ENCODE measurements around the gene RABAC1. TPM values are rescaled to one million over a fixed set of nuclear protein-coding genes. Genes with fewer than 3 reads are reported as not detected.
A peak's percentile ranks its signal among the peaks of the same experiment; 100 is the strongest.

The RABAC1 gene
- total RNA-seq, 1 experiment from 2014 or later = 234 TPM

DNA sequence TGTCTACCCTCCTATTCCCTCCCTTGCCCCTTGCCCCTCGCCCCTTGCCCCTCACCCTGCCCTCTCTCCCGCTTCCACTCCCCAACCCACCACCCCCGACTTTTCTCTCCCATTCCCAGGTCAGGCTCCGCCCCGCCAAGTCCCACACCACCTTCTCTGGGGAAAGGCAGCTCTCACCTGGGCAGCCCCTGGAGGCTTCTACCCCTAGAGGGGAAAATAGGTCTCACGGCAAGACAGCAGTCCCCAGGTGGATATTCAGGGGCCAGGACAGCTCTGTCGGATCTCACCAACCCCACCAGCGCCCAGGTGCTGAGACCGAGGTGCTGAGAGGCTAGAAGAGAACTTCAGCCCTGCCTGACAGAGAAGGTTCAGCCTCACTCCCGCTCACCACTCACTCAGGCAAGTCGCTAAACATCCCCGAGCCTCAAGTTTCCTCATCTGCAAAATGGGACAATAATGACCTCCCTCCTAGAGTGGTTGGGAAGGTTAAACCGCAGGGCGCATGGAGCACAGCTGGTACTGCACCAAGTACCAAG is 29.5 kb downstream of the RABAC1 start:
- DNase-seq (ENCODE audit: low spot score) = no peak

DNA sequence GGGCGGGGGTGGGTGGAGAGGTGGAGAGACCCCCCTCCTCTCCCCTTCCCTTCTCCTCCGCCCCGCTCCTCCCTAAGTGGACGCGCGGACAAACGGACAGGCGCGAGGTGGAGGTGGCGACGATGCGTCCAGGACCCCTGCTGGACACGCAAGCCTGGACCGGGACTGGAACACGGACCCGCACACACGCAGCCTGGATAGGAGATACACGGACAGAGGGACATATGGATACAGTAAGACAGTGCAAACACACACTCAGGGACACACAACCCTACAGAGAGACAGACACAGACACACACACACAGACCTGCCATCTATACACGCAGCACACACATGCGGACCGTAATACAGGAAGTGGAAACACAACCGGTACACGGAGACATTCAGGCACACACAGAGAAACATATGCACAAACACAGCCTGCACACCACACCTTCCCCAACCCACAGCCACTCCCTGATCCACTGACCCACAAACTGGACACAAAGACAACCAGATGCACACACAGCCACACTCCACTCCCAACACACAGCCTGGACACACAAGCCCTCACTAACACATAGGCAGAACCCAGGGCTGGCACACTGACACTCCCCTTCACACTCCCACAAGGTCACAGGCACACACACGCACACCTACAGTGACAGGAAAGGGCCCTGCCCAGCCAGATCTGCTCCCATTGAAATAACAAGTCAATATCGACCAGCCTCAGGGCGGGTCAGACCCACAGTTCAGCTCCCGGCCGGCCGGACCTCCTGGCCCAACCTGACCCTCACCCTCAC is 30.2 kb downstream of the RABAC1 start:
- DNase-seq (ENCODE audit: low spot score) = peak; percentile 51

DNA sequence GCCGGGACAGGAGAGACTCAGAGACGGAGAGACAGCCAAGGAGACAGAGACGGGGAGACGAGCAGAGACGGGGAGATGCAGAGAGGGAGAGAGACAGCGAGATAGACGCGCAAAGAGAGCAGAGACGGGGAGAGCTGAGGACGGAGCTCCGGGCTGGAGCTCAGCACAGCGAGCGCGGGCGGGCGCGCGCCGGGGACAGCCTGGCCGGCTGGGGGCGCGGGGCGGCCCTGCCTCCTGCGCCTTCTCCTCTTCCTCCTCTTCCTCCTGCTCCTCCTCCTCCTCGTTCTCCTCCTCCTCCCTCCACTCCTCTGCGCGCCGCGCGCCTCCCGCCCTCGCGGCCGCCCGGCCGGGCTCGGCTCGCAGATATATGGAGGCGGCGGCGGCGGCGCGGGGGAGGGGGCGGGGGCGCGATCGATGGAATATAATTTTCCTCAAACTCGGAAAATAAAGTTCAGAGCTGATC is 30.9 kb downstream of the RABAC1 start, which contains the start of gene ERFL:
Gene ERFL (minus strand): TSS at position 229 of the 463 bp plus-strand sequence. CDS start 15,530 bp downstream, outside the sequence.
- DNase-seq (ENCODE audit: low spot score) = no peak

DNA sequence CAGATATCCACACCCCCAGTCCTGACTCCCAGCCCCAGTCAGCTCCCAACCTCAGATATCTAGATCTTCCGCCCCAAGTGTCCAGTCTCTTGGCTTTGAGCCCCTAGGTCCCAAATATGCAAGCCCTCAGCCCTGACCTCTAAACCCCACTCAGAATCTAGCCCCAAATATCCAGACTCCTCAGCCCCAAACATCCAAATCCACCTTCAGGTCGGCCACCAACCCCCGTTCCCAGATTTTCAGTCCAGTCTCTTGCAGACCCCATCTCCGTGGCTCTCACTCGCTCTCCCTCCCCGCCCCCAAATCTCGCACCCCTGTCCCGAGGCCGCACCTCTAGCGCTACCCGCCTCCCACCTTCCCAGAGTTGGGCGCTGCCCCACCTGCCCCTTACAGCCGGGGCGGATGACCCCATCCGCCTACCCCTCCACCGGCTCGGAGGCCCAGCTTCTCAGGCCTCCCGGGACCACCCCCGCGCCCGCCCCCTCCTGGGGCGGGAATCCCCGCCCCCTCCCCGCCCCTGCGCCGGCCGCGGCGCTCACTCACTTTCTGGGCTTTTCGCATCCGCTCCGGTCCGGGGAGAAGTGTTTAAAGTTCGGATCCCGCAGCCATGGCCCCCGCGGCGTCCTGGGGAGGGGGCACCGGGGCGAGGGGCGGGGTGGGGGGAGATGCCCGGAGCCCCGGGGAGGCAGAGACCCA is 31.5 kb downstream of the RABAC1 start:
- DNase-seq (ENCODE audit: low spot score) = no peak

DNA sequence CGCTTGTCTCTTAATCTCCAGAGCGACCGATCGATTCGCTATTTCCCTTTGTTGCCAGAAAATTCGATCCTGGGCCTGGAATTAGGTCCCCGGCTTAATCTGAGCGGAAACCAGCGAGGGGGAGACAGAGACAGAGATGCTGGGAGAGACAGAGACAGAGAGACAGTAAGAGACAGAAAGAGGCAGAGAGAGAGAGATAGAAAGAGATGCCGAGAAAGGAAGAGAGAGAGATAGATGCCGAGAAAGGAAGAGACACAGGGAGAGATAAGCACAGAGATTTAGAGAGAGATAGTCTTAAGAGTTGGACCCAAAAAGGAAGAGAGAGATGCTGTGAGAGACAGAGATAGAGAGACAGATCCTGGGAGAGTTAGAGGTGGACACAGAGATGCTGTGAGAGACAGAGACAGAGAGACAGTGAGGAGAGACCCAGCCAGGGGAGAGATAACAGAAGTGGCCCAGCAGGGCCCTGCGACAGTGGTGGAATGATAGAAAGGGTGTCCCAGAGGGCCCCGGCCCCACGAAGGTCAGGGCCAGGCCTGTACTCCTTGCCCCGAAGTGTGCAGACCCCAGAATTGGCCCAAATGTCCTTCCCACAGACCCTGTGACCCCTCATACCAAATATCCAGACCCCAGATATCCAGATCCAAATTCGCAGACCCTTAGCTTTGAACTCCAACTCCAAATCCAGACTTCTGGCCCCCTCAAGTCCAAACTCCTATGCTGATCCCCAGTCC is 32.2 kb downstream of the RABAC1 start:
- no peak for DNase-seq (ENCODE audit: low spot score)

DNA sequence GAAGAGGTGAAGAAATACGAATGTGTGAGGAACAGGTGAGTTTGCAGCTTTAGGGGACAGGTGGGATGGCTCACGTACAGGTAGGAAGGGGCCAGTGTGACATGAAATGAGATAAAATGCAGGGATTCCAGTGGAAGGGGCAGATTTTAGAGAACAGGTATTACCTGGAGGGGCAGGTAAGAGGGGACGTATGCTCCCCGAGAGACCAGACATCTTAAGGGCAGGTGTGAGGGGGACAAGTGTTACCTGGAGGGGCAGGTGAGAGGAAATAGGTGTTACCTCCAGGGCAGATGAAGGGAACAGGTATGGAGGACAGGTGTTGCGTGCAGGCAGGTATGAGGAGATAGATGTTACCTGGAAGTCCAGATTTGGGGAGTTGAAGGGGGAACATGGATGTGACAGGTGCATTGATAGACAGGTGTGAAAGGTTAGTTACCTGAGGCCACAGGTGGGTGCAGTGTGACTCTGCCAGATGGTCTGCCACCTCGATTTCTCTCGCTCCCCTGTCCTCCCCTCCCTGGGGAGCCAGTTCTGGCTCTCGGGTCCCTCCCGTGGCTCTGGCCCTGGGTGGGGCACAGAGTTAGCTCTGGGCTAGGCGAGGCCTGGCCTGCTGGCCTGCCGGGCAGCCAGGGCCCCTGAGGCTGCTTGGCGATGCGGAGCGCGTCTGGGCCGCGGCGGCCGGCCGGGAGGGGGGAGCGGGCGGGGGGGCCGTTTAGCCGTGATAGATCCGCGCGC is 32.9 kb downstream of the RABAC1 start:
- no peak for DNase-seq (ENCODE audit: low spot score)

DNA sequence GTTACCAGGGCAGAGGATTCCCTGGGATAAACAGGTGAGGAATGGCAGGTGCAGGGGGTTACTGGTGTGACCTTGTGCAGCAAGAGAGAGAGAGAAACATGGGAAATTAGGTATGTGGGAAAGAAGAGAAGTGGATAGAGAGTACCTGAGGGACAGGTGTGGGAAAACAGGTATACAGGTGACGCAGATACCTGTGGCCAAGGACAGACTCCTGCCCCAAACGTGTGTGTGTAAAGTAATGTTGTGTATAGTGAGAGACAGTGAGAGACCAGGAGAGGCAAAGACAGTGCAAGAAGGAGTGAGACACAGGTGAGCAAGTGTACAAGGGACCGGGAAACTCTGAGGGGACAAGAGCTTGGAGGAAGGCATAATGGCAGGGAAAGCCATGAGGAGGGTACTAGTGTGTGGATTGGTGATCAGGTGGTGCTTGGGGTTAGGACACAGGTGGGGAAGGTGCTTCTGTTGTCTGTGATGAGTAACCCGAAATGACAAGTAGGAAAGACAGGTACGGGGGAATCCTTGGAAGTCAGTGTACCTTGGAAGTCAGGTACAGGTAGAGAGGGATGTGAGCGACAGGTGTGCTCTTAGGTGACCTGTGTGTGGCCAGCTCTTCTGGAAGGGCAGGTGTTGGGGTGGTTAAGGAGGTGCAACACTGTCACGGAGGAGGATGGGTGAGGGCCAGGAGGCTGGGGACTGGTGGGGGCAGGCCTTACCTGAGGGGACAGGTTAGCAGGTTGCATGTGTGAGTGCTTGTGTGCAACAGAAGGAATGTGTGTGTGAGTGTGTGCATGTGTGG is 33.7 kb downstream of the RABAC1 start:
- no peak for DNase-seq (ENCODE audit: low spot score)

DNA sequence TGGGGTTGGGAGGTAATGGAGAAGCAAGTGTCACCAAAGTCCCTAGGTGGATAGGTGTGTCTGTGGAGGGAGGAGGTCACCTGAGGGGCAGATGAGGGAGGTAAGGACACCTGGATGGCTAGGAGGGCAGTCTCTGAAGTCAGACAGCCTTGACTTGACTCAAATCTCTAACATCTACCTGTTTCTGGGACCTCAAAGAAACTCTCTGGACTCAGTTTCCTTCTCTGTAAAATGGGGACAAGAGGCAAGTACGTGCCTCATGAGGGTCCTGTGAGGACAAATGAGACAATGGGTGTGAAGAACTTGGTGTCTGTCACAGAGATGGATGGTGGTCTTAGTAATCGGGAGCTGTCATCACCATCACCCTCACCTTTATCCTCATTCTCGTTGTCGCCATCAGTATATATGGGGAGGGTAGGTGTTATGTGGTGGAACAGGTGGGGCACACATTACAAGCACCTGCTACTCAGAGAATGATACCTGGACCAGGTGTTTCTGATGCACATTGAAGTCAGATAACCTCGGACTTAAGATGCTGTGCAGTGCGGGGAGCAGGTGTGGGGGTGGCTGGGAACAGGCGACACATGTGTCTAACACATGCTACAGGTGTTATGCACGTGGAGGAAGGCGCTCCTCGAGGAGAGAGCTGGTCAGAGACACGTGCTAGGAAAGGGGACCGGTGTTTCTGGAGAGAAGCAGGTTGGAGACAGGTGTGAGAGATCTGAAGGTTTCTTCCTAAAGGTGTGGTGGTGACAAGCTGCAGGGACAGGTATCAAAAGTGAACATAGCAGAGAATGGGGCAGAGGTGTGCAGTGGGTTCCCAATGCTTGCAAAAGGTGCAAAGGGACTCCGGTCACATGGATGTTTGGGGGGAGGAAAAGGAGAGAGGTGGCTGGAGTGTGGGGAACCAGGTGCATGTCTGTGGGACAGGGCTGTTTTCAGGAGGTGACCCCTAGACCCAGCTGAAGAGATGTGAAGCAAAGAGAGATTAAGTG is 34.7 kb downstream of the RABAC1 start:
- no peak for DNase-seq (ENCODE audit: low spot score)

DNA sequence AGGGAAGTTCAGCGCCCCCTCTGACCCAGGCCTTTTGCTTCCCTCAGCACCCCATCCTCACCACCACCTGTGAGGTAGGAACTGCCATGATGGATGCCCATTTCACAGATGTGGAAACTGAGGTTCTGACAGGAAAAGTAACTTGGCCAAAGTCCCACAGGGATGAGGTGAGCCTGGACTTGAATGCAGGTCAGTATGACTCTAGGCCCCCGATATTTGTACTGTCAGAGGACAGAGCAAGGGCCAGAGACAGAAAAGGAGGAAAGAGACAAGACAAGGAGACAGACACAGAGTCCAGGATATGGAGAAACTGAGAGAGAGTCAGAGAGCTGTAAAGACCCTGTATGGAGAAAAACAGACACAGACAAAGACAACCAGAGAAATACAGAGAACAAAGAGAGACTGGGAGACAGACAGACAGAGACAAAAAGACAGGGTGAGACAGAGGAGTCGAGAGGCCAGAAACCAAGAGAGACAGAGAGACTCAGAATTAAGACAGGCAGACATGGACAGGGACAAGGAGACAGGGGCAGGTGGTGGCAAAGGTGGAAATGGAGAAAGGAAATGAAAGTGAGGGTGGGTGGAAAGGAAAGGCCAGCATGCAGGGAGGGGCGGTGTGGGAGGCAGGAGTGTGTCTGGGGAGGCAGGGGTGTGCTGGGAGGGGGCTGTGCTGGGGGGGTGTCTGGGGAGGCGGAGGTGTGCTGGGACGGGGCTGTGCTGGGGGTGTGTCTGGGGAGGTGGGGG is 35.9 kb downstream of the RABAC1 start:
- no peak for DNase-seq (ENCODE audit: low spot score)

DNA sequence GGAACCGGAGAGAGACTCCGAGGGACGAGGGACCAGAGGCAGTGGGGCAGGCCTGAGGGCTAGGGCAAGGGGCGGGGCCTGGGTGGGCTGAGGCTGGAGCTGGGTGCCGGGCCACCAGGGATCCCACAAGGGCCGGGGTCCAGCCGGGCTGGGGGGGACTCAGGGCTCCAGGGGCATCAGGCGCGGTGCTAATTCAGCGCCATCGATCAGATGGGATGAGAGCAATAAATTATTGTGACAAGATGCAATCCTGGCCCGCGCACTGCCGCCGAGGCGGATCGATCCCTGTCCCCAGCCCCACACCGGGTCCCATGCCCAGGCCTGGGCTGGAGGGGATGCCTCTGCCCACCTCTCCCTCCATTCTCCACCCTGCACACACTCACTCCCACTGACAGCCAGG is 36.5 kb downstream of the RABAC1 start:
- no peak for DNase-seq (ENCODE audit: low spot score)

DNA sequence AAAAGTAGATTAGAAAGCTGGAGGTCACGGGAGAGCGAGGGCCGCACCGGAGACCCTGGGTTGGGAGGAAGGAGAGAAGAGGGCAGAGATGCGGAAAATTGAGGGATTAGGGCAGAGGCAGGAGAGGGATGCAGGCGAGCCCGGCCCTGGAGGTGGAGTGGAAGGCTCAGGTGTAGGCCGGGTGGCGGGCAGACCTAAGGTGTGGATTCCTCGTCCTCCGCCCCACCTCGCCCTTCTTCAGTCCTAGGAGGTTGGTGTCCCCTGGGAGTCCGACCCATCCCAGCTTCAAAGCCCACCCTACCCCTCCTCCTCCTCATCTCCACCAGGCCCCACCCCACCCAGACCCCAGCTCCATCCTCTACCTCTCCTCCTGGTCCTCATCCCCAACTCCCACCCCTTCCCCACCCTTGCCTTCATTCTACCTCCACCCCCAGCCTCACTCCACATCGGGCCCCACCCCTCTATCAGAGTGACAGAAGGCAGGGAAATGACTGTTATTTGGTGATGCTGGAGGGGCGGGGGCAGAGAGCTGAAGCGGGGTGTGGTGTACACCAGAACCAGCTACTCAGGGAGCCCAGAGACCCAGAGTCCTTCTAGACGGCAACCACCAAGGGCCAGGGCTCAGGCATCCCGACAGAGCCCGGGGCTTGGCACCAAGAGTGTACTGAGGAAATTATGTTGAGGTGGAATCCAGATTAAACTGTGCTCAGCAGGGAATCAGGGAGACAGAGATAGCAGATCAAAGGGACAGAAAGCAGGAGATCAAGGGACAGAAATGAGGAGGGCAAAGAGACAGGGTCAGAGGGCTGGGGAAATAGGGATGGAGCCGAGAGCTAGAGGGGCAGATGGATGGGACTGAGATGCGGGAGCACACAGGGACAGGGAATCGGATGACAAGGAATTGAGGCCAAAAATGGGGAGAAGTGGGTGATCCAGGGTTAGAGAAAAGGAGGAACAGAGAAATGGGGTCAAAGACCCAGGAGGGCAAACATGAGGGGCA is 37.2 kb downstream of the RABAC1 start:
- DNase-seq (ENCODE audit: low spot score) = no peak

DNA sequence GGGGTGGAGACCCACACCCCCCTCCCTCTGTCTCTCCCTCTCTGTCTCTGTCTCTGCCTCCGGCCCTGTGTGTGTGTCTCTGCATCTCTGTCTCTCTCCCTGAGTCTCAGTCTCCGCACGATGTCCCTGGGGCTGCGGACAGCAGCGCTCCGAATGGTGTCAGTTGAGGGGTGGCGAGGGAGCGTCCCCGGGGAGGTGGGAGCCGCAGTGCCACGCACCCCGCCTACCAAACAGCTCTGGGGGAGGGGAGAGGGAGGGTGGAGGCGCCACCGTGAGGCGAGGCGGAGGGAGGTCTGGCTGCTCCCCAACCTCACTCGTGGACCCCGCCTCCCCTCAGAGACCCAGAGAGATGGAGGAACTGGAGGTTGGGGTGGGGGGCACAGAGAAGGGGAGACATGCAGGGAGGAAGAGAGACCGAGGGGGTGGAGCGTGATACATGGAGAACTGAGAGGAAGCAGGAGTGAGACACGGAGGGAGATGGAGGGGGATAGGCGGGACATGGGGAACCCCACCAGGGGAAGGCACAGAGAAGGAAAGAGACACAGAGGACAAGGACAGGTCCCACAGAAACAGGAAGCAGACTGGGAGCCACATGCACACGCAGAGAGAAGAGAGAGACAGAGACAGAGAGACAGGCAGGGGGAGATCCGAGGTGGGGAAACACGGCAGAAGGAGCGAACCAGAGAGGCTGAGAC is 38.1 kb downstream of the RABAC1 start:
- DNase-seq (ENCODE audit: low spot score) = no peak

DNA sequence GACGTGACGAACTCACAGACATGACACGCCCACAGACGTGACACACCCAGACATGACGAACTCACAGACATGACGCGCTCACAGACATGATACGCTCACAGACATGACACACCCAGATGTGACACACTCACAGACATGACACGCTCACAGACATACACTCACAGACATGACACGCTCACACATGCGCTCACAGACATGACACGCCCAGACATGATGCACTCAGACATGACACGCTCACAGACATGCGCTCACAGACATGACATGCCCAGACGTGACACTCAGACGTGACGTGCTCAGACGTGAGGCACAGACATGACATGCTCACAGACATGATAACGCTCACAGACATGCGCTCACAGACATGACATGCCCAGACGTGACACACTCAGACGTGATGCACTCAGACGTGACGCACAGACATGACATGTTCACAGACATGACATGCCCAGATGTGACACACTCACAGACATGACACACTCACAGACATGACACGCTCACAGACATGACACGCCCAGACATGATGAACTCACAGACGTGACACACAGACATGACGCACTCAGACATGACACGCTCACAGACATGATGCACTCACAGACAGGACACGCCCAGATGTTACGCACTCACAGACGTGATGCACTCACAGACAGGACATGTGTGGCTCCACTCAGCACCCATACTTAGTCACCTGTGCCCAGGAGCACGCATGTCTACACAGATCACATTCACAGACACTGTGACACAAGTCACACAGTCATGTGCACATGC is 39.0 kb downstream of the RABAC1 start:
- no peak for DNase-seq (ENCODE audit: low spot score)

DNA sequence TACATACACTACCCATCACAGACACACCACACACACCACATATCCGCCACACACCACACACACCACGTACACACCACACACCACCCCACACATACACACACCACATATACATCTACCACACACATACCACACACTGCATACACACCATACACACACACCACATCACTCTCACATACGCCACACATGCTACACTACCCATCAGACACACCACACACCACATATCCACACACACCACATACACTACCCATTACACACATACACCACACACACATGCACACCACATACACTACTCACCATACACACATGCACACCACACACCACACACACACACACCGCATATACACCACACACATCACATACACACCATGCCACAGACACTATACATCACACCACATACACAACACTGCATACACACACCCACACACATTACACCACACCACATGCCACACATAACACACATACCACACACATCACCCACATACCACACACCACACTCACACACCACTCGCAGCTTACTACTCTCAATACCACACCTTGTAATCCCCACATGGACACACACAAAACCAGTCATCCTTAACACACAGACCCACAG is 40.4 kb downstream of the RABAC1 start:
- no peak for DNase-seq (ENCODE audit: low spot score)

DNA sequence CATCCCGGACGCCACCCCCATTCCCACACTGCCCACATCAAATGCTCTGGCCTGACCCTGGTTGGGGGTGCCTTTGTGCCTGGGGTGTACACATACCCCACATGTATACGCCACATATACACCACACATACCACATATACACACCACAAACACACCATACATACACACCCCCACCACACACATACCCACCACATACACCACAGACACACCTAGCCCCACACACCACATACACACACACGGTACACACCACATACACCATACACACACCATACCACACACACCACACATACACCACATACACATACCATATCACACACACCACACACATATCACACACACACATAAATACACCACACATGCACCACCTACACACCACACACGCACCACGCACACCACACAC is 41.0 kb downstream of the RABAC1 start:
- DNase-seq (ENCODE audit: low spot score) = no peak
